SIG-M5 (cell line): ENCODE measurements around the gene GBP2.

Source experiments
- DNase-seq: peaks from one replicate; lab custom pipeline; 2025; lab: John Stamatoyannopoulos, UW

The GBP2 gene

DNA sequence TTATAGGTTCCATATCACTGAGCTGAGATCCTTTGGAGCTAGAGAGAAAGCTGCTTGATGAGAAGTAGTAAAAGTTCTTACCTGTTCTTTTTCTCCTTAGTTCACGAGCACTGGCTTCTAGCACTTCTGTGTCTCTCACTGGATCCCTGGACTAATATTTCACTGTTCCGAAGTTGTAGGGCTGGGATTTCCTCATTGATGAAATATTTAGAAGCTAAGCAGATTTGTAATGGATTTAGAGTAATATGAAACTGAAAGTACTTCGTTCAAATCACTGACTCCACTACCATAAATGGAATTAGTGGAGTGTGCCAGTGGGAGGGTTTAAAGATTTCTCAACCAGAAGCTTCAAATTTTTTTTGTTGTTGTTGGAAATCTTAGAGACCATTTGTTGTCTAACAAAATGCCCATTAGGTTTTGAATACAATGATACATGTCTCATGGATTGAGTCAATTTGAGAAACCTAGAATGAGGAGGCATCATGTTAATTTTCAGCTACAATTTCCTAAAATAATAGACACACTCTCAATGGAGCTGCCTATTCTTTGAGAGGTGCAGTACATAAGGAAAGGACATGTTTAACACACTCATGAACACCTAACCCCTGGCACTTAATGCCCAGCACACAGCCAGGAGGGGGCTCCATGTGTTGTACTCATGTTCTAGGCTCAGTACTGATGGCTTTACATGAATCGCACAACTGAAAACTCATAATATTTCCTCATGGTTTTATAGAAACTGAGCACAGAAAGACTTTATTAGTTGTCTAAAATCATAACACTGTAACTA lies 60.6 kb downstream of the GBP2 start, which contains the start of gene GBP1:
TSS of gene GBP1 (minus strand) at position 130 of the 790 bp plus-strand sequence. CDS start 1,974 bp downstream, outside the sequence.
- DNase-seq: no peak

DNA sequence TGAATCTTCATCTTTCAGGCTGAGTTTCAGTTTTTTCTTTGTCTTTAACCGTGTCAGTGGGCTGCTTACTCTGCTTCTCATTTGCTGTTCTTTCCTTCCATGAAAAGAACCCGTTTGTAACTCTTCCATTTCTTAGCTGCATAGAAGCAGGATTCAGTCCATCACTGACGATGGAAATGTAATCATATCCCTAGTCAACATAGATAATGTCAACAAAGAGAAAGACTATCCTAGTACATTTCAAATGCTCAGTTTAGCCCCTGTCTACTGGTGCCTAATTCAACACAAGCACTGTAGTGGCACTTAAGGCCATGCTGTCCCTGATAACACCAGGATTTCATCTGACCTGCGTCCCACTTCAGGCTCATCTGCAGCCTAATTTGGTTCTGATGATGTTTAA lies 61.3 kb downstream of the GBP2 start:
- no peak for DNase-seq

DNA sequence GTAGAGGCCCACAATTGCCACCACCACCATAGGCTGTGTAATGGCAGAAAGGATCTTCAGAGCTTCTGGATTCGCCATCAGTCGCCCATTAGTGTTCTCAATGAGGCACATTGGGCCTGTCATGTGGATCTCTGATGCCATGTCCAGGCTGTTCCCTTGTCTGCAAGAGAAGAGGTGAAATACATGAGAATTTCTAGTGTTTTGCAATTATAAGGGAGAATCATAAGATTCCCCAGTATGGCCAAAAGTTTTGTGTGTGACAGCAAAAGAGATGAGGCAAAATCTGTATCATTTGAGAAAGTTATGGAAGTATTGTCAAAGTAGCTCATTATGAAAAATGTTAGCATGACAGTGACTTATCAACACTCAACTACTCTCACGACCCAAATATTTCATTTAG lies 62.8 kb downstream of the GBP2 start:
- no peak for DNase-seq

DNA sequence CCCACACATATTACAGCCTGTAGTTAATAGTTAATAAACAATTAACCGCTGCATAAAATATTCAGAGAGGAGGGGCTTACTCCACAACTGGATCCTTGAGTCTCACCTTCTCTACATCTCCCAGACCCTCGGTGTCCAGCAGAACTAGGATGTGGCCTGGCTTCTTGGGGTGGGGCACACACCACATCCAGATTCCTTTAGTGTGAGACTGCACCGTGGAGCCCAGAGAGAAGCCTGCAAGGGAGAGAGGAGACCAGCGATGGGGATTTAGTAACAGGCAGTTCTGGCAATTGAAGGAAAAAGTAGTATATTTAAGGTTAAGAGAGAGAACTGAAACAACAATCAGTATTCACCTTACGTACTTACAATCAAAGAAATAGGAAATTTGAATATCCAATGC lies 65.8 kb downstream of the GBP2 start:
- DNase-seq: no peak
